Right lobe of liver (tissue), 4 donors: Measurements from ENCODE around the gene EVA1A.

Experiments
- POLR2A ChIP-seq: fragments of 450-650 bp; IDR thresholded peaks from one replicate; pipeline ENCODE4 v1.6.1; 2017; ENCODE audit warnings: antibody characterized with exemption, mild to moderate bottlenecking
- TF ChIP-seq, protein P1 (sequence below), 4 donors: fragments of 200-600 bp in 3 of 4; fragments of 450-650 bp in 1 of 4; IDR thresholded peaks; one replicate each; pipeline versions ENCODE4 v1.5.1 to v1.8.0; 2016 to 2022; ENCODE audit warnings: antibody characterized with exemption in 4 of 4, mild to moderate bottlenecking in 2 of 4
- donor health status: DM: no; HTN: no; CAD: no.
- donor health status: DM: no; HTN: no; CAD: no.
- donor health status: DM: no; HTN: yes; CAD: no.

DNA sequence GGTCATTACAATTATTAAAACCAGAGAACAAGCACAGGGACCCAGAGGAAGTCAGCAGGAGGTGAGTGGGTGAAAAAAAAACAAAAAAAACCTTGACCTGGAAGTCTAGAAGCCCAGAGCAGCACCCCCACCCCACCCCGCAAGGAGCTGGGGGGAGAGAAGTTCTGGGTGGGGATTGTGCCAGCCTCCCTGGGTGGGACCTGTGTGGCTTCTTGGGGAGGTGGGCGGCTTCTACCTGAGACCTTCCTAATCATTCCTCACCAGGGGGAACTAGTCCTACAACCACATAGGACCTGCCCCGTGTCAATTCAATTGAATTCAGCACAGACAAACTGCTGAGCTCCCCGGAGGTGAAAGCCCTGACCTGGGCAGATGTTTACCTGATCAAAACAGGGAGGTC is 17.3 kb downstream of the EVA1A start:
- TF ChIP-seq, protein P1, sequence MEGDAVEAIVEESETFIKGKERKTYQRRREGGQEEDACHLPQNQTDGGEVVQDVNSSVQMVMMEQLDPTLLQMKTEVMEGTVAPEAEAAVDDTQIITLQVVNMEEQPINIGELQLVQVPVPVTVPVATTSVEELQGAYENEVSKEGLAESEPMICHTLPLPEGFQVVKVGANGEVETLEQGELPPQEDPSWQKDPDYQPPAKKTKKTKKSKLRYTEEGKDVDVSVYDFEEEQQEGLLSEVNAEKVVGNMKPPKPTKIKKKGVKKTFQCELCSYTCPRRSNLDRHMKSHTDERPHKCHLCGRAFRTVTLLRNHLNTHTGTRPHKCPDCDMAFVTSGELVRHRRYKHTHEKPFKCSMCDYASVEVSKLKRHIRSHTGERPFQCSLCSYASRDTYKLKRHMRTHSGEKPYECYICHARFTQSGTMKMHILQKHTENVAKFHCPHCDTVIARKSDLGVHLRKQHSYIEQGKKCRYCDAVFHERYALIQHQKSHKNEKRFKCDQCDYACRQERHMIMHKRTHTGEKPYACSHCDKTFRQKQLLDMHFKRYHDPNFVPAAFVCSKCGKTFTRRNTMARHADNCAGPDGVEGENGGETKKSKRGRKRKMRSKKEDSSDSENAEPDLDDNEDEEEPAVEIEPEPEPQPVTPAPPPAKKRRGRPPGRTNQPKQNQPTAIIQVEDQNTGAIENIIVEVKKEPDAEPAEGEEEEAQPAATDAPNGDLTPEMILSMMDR (IDR thresholded peaks at IDR 0.05) = no peak
- no peak for TF ChIP-seq POLR2A
